NCI-H2196 (cell line): ENCODE data around the gene RNF224.

Source experiments
- DNase-seq: peaks from one replicate; lab custom pipeline; 2025; ENCODE audit not compliant: unreplicated experiment; lab: John Stamatoyannopoulos, UW

Gene RNF224

DNA sequence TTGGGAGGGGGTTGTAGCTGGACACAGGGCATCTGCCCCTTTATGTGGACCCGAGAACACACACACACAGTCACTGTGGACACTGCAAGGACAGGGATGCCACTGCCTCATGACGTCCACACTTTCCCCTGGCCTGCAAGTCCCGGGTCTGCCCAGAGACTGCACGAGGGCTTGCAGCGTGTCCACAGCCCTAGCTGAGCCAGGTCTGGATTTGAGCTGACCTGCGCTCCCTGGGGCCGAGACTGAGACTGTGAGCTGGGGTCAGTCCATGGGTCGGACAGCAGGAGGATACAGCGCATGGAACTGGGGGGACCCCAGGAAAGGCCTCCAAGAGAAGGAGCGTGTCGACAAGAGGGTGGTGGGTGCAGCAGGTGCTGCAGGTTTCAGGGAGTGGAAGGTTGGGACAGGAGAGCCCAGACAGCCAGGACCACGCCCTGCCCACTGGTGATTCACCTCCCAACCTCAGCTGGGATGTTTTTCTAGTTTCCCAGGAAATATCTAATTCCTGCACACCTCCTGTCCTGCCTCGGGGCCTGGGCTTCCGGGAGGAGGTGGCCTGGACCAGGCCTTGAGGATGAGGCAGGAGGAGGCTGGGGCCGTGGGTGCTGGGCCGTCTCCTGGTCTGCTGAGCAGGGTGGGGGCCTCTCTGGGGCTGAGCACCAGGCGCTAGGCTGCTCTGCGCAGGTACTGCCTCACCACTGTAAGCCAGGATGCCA is 806 bp upstream of the RNF224 start:
- no peak for DNase-seq

DNA sequence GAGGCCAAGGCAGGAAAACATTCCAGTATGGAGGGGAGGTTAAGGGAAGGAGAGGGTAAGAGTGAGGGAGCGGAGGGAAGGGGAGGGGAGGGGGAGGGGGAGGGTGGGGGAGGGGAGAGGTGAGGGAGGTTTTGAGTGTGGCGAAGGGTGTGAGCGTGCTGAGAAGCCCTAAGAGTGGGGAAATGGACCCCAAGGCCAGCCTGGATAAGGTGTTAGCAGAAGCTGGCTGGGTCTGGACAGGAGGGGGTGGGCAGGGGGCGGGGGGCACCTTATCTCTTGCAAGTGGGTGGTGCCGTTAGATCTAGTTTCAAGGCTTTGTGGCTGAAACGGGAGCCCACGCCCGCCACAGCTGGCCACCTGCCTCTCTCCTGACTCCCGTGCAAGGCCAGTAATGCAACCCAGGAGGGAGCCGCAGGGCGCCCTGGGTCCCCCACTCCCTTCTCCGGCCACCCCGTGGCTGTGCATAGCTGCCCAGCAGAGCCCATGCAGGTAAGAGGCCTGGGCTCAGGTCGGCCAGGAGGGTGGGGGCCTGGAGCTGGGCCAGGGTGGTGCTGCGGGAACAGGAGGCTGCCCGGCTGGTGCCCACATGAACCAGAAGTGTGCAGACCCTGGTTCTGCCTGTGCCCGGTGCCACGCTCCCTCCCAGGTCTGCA is 677 bp downstream of the RNF224 start:
- peak; percentile 20 for DNase-seq

DNA sequence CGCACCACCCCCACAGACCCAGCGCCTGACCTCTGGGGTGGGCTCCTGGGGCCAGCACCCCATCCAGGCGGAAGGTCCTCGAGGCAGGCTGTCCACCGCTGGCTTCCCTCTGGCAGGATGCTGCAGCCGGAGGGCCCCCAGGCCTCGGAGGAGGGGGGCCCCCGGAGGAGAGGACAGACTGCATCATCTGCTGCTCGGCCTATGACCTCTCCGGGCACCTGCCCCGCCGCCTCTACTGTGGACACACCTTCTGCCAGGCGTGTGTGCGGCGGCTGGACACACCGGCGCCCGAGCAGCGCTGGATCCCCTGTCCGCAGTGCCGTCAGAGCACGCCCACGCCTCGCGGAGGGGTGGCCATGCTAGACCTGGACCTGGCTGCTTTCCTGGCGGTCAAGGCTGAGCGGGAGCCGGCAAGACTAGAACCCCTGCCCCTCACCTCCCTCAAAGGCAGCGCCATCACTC is 1.2 kb downstream of the RNF224 start:
- DNase-seq: peak; percentile 66

DNA sequence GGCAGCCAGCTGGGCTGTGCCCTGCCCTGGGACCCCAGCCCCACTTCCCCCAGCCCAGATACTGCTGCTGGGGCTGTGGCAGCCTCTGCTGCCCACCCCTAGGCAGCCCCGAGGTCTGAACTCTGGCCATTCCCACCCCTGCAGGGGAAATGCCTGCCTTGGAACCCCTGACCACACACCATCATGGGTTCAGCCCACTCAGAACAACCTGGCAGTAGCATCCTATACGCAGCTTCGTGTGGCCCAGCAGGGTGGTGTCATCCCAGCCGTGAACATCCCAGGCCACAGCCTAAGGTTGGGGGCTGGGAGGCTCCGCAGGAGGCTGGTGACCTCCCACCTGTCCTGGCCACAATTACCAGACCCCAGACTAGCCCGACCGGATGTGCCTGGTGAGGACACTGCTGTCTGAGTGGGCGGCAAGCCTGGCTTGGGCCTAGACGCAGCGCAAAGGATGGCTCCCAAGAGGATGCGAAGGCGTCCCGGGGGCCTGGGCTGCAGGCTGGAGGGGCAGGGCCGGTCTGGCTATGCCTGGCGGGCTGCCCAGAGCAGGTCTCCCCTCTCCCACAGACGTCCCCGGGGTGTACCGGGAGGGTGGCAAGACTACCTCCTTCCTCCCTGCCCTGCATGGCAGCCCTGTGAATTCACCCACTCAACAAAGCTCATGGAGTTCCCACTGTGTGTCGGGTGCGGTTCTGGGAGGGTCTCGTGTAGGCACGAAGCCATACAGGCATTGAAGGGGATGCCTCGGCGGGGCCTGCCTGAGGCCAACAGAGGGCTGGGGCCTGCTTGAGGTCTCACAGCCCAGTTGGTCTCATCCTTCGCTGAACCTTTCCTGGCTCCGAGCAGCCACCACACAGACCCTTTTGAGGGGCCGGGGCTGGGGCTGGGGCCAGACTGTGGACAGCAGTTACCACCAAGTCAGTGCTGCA is 1.9 kb downstream of the RNF224 start:
- no peak for DNase-seq

DNA sequence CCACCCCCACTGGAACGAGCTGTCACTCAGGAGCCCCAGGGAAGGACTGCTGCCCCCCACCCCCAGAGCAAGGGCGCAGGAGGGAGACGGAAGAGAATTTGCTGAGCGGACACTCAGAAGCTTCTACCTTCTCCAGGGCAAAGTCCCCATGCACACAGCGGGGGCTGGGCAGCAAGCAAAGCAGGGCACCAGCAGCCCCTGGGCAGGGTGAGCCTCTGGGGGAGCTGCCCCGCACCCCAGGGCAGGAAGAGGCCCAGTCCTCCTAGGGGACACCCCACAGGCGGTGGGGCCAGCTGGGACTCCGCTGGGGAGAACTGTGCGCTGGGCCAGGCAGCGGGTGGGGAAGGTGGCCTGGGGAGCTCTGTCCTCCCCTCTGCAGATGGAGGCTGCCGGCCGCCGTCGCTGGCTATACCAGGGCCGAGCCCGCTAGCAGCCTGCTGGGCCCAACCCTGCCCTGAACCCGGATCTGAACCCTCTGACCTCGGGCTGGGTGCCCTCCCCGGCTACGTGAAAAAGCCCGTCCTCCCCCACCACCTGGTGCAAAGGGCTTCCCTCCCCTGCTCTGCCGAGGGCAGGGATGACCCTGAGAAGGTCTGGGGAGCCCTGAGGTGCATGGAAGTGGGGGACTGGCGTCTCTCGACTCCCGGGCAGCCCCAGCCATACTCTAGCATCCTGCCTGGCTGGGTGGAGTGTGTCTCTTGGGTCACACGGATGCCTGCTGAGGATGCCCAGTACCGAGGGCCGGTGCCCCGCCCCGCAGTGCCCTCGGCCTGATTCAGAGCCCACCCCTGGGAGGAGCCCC is 2.8 kb downstream of the RNF224 start:
- no peak for DNase-seq

DNA sequence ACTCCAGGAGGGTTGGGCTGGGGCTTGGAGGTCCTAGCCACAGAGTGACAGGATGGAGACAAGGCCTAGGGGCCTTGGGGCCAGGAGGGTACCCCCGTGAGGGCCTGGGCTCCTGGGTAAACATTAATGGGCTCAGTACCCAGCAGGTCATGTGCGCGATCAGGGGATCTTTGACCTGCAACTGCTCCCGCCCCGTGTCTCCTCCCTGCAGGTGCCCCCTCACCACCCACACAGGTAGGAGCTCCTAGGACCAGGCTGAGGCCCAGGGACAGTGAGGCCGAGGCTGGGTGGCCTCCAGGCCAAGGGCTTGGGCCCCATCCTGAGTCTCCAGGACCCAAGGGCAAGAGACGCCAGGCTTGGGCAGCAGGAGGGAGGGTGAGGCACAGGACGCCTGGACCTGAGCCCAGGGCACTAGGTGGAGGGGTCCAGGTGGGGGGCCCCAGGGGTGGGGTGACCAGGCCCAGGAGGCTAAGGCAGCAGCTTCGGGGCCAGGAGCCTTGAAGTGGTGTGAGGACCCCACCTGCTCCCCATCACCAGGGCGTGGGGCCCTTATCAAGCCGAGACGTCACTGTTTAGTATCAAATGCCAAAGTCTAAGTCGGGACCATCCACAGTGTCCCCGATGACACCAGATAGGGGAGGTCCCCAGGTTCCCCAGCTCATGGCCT is 3.5 kb downstream of the RNF224 start, which contains the start of gene SLC34A3:
Gene SLC34A3 (plus strand): TSS at position 197 of the 667 bp plus-strand sequence. CDS start 802 bp downstream, outside the sequence.
- DNase-seq: no peak

DNA sequence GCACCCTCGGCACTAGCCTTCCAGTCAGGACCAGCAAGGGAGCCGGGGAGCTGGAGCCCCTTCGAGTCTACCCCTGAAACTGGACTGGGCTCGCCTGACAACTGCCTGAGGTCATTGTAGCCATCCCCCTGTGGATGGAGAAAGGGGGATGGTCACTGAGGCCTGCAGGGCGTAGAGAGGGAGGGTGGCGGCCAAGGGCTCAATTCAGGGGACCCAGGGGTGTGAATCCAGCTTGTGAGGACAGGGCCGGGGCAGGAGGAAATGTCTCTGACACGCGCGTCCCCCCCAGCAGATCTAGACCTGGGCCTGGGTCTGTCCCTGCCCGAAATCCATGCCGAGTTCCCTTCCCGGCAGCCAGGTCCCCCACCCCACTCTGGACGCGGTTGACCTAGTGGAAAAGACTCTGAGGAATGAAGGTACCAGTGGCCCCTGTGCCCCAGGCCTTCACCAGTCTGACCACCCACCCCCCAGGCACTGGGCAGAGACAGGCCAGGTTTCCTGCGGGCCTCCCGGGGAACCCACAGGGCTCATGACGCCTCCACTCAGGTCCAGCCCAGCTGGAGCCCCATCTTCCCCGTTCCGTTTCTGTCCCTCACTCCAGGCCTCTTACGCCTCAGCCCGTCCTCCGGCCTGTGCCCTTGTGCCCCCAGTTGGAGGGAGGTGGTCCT is 4.2 kb downstream of the RNF224 start:
- no peak for DNase-seq

DNA sequence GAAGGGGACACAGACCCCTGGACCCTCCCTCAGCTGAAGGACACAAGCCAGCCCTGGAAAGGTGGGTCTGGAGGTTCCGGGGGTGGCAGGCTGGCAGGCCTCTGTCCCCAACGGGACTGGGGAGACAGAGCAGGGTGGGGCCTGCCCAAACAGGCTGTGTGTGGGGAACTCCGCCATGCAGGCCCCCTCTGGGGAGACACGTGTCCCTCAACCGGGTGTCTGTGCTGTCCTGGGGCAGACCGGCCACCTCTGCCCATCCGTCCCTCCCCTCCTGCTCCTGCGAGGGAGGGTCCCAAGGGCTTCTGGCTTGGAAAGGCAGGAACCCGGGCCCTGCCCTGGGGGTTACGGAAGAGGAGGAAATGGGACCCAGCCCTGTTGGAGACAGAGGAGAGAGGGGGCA is 4.8 kb downstream of the RNF224 start:
- DNase-seq: no peak

DNA sequence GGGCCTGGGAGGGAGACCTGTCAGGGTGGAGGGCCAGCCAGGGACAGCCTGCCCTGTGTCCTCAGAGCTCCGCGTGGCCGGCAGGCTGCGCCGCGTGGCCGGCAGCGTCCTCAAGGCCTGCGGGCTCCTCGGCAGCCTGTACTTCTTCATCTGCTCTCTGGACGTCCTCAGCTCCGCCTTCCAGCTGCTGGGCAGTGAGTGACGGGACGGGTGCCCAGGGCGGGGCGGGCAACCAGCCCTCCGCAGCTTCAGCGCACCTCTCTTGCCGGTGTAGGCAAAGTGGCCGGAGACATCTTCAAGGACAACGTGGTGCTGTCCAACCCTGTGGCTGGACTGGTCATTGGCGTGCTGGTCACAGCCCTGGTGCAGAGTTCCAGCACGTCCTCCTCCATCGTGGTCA is 5.2 kb downstream of the RNF224 start:
- DNase-seq: no peak

DNA sequence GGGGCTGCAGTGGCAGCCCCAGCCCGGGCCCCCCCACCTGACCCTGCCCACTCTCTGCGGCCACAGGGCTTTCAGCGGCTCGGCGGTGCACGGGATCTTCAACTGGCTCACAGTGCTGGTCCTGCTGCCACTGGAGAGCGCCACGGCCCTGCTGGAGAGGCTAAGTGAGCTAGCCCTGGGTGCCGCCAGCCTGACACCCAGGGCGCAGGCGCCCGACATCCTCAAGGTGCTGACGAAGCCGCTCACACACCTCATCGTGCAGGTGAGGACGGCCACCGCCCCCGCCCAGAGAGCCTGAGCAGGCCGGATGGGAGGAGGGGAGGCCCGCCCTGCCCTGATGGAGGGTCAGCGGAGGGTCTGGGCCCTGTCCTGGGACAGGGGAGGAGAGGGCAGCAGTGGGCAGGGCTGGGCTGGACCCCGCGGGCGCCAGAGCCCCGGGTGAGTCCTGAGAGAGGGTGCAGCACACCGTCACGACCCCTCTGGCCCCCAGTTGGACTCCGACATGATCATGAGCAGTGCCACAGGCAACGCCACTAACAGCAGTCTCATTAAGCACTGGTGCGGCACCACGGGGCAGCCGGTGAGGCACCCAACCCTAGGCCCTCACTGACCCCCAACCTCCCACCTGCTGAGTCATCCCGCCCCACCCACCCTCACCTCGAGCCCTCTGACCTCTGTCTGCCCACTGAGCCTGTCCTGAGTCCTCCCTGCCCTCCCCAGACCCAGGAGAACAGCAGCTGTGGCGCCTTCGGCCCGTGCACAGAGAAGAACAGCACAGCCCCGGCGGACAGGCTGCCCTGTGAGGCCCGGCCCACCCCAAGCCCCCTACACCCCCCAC is 6.1 kb downstream of the RNF224 start:
- DNase-seq: no peak

DNA sequence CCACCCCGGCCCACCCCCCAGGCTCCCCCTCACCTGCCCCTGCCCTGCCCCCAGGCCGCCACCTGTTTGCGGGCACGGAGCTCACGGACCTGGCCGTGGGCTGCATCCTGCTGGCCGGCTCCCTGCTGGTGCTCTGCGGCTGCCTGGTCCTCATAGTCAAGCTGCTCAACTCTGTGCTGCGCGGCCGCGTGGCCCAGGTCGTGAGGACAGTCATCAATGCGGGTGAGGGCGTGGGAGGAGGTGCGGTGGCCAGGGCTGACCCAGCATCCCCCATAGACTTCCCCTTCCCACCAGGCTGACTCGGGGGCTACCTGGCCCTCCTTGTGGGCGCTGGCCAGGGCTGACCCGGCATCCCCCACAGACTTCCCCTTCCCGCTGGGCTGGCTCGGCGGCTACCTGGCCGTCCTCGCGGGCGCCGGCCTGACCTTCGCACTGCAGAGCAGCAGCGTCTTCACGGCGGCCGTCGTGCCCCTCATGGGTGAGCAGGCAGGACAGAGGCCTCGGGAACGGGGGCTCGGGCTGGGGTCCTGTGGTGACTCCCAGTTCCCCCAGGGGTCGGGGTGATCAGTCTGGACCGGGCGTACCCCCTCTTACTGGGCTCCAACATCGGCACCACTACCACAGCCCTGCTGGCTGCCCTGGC is 6.9 kb downstream of the RNF224 start:
- DNase-seq: no peak

DNA sequence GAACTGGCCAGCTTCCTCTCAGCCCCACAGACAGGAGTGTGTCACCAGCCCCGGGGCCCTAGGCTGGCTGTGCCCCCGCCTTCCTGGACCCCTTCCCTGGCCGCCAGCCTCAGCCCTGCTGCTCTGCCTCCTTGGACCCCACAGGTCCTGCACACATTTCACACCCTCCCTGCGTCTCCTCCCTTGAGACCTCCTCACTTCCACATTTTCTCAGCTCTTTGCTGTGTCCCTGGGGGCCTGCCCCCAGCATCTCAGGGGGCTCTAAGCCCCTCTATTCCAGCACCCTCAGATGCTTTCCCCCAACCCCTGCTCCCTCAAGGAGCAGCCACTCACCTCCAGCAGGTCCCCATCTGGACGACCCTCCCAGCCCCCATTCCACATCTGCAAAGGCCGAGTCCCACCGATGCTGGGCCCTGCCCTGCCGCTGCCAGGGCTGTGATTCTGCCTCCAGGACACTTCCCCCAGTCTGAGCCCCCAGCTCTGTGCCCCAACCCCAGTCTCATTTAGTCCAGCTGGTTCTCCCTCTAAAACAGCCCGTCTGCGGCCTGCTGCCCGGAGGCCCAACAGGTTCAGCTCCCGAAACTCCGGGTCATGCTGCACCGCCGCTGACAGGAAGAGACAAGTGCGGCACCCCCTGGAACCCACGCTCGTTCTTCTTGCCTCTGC is 7.6 kb downstream of the RNF224 start:
- DNase-seq: no peak

DNA sequence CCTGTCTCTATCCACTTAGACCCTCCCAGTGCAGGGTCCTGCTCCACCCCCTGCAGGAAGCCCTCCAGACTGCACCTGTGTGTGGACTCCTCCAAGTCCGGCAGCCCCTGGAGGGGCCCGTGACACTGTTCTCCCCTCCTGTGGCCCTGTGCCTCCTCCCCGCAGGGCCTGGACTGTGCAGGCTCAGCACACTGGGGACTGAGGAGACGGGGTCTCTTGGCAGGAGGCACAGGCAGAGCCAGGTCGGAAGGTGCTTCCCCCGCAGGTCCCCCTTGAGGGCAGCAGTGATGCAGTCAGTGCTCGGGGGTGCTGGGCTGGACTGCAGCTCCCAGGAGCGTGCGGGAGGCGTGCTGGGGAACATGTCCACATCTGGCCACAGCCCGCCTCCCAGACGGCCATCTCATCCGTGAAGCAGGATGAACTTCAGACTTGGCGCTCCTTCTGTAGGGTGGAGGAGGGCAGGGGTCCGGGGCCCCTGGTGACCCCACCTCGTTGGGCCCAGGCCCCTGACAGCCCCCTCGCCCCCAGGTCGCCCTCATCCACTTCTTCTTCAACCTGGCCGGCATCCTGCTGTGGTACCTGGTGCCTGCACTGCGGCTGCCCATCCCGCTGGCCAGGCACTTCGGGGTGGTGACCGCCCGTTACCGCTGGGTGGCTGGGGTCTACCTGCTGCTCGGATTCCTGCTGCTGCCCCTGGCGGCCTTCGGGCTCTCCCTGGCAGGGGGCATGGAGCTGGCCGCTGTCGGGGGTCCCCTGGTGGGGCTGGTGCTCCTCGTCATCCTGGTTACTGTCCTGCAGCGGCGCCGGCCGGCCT is 8.3 kb downstream of the RNF224 start:
- DNase-seq: no peak

DNA sequence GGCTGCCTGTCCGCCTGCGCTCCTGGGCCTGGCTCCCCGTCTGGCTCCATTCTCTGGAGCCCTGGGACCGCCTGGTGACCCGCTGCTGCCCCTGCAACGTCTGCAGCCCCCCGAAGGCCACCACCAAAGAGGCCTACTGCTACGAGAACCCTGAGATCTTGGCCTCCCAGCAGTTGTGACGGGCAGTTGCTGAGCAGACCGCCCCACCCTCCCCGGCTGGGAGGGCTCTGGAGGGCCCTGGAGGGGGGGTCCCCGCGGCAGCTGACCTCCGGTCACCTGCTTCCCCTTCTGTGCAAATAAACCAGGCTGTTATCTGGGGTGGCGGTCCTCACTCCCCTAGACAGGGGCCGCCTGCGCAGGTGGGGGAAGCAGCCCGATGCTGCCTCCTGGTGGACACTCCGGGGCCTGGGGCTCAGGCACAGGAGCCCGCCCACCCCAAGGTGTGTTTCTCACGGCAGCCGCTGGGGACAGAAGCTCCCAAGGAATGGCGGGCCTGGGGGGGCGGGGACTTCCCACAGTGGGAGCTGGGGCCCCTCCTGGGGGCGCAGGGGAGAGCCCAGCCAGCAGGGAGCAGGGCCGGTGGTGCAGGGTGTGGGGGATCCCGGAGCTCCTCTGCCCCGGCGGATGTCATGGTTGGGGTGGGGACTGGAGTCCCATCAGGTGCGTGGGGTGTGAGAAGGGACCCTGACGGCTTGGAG is 9.1 kb downstream of the RNF224 start:
- peak; percentile 86 for DNase-seq

DNA sequence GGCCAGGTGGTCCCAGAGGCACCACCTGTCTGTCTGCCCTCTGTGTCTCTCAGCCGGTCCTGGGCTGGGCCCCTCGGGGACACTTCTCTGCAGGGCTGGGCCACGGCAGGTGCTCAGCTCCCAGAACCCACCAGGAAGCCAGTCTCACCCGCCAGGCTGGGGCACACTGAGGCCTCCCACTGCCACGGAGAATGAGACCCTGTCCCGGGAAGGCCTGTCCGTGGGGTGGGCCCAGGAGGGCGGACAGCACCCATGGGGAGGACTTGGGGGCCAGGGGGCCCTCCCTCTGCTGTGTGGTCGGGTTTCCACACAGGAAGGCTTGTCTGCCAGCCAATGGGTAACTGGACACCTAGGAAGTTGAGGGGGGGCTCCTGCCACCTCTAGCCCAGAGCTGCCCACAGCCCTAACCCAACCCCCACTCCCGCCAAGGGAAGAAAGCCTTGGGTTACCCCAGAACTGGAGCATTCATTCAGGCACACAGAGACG is 9.7 kb downstream of the RNF224 start:
- DNase-seq: peak; percentile 87
